Measurements from ENCODE around the gene HAUS7.

The HAUS7 gene

GRCh38 chrX:153411988-153412574 is 58.3 kb downstream of the HAUS7 start:
- no peak for DNase-seq
- no peaks in the 10 kb centered on the region for H3K9me3 ChIP-seq (ENCODE audit: control extremely low read depth in 1 of 5, control insufficient read depth in 4 of 5, insufficient read depth in 2 of 5, low read depth in 1 of 5, low read length in 4 of 5)
- H3K36me3 ChIP-seq (ENCODE audit: control insufficient read depth in 4 of 4, insufficient read depth in 4 of 4, low read length in 3 of 4) = no peaks in the 10 kb centered on the region
- H3K4me1 ChIP-seq (ENCODE audit: control extremely low read depth in 1 of 4, control insufficient read depth in 4 of 4, insufficient read depth in 4 of 4, low read length in 3 of 4) = peaks cover 2 to 19% (median 9%) of the 10 kb centered on the region in 4 experiments
- H3K4me3 ChIP-seq (ENCODE audit: control insufficient read depth in 1 of 7, extremely low read depth in 1 of 7, insufficient read depth in 4 of 7, low read depth in 2 of 7, low read length in 6 of 7) = peak overlapping the region; percentile 21 to 70 (median 51)
- CTCF ChIA-PET = interaction anchor here (0.7 kb wide), 1 partner anchor 454 kb away, joined by 3 read pairs; no protein-coding TSS in a partner anchor
- WGBS (ENCODE audit: insufficient coverage) = 57% methylated on average over 12 of the region's 17 CpGs
- H3K27ac ChIP-seq (ENCODE audit: insufficient read depth in 1 of 2, low read depth in 1 of 2, low read length in 2 of 2, poor library complexity in 1 of 2, severe bottlenecking in 2 of 2) = no peak overlapping the region
- H3K27me3 ChIP-seq (replicated peaks in 2 of 5; ENCODE audit: control insufficient read depth in 4 of 5, insufficient read depth in 5 of 5, low read length in 4 of 5) = peaks cover 0 to 9% (median 0%) of the 10 kb centered on the region in 5 experiments
- POLR2A ChIA-PET = no interaction called here

GRCh38 chrX:153411255-153411987 is 59.0 kb downstream of the HAUS7 start, which contains the start of gene ZFP92:
Gene ZFP92 (plus strand): TSS chrX:153411472. CDS start chrX:153418323, 6,851 bp downstream.
- no peaks in the 10 kb centered on the region for H3K36me3 ChIP-seq (ENCODE audit: control insufficient read depth in 4 of 4, insufficient read depth in 4 of 4, low read length in 3 of 4)
- H3K9me3 ChIP-seq (ENCODE audit: control extremely low read depth in 1 of 5, control insufficient read depth in 4 of 5, insufficient read depth in 2 of 5, low read depth in 1 of 5, low read length in 4 of 5) = no peaks in the 10 kb centered on the region
- peaks cover 0 to 9% (median 0%) of the 10 kb centered on the region in 5 experiments for H3K27me3 ChIP-seq (replicated peaks in 2 of 5; ENCODE audit: control insufficient read depth in 4 of 5, insufficient read depth in 5 of 5, low read length in 4 of 5)
- WGBS (ENCODE audit: insufficient coverage) = 33% methylated on average over 47 of the region's 75 CpGs
- ChIA-PET POLR2A (no interaction called here), CTCF (interaction anchor here (0.7 kb wide), 1 partner anchor 453 kb away, joined by 3 read pairs; no protein-coding TSS in a partner anchor)
- peaks cover 2 to 19% (median 9%) of the 10 kb centered on the region in 4 experiments for H3K4me1 ChIP-seq (ENCODE audit: control extremely low read depth in 1 of 4, control insufficient read depth in 4 of 4, insufficient read depth in 4 of 4, low read length in 3 of 4)
- peak; percentile 11 to 56 (median 56) for DNase-seq
- peak within 1 kb of the TSS; percentile 26 to 70 (median 51) for H3K4me3 ChIP-seq (ENCODE audit: control insufficient read depth in 1 of 7, extremely low read depth in 1 of 7, insufficient read depth in 4 of 7, low read depth in 2 of 7, low read length in 6 of 7)
- no peak within 1 kb of the TSS for H3K27ac ChIP-seq (ENCODE audit: insufficient read depth in 1 of 2, low read depth in 1 of 2, low read length in 2 of 2, poor library complexity in 1 of 2, severe bottlenecking in 2 of 2)

DNA sequence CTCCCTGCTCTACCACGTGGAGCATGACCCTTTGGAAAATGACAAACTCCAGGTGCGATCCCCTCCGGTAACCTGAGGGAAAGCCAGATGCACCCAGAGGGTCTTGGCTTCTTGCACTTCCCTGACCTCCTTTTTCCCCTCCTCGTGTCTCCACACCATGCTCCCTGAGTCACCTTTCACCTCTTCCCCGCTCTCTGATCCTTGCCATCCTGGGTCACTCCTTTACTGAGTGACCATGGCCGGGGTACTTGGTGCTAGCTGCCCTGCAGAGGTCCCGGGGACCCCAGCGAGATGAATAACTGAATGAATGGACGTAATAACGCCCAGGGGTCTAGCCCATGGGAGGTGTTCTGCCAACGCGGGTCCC is 59.5 kb downstream of the HAUS7 start:
- H3K27me3 ChIP-seq (replicated peaks in 2 of 5; ENCODE audit: control insufficient read depth in 4 of 5, insufficient read depth in 5 of 5, low read length in 4 of 5) = peaks cover 0 to 9% (median 0%) of the 10 kb centered on the region in 5 experiments
- WGBS (ENCODE audit: insufficient coverage) = 76% methylated on average over 12 of the region's 12 CpGs
- no peaks in the 10 kb centered on the region for H3K36me3 ChIP-seq (ENCODE audit: control insufficient read depth in 4 of 4, insufficient read depth in 4 of 4, low read length in 3 of 4)
- ChIA-PET POLR2A (no interaction called here), CTCF (no interaction called here)
- H3K4me3 ChIP-seq (ENCODE audit: control insufficient read depth in 1 of 7, extremely low read depth in 1 of 7, insufficient read depth in 4 of 7, low read depth in 2 of 7, low read length in 6 of 7) = peak overlapping the region in 3 of 7 experiments; percentile 51 to 70 (median 61)
- no peaks in the 10 kb centered on the region for H3K9me3 ChIP-seq (ENCODE audit: control extremely low read depth in 1 of 5, control insufficient read depth in 4 of 5, insufficient read depth in 2 of 5, low read depth in 1 of 5, low read length in 4 of 5)
- no peak for DNase-seq
- no peak overlapping the region for H3K27ac ChIP-seq (ENCODE audit: insufficient read depth in 1 of 2, low read depth in 1 of 2, low read length in 2 of 2, poor library complexity in 1 of 2, severe bottlenecking in 2 of 2)
- peaks cover 2 to 19% (median 9%) of the 10 kb centered on the region in 4 experiments for H3K4me1 ChIP-seq (ENCODE audit: control extremely low read depth in 1 of 4, control insufficient read depth in 4 of 4, insufficient read depth in 4 of 4, low read length in 3 of 4)

GRCh38 chrX:153410373-153410772 is 60.0 kb downstream of the HAUS7 start:
- Histone ChIP-seq H3K36me3 (ENCODE audit: control insufficient read depth in 4 of 4, insufficient read depth in 4 of 4, low read length in 3 of 4) (no peaks in the 10 kb centered on the region), H3K9me3 (ENCODE audit: control extremely low read depth in 1 of 5, control insufficient read depth in 4 of 5, insufficient read depth in 2 of 5, low read depth in 1 of 5, low read length in 4 of 5) (no peaks in the 10 kb centered on the region), H3K4me1 (ENCODE audit: control extremely low read depth in 1 of 4, control insufficient read depth in 4 of 4, insufficient read depth in 4 of 4, low read length in 3 of 4) (peaks cover 2 to 22% (median 11%) of the 10 kb centered on the region in 4 experiments), H3K27ac (ENCODE audit: insufficient read depth in 1 of 2, low read depth in 1 of 2, low read length in 2 of 2, poor library complexity in 1 of 2, severe bottlenecking in 2 of 2) (no peak overlapping the region), H3K27me3 (replicated peaks in 2 of 5; ENCODE audit: control insufficient read depth in 4 of 5, insufficient read depth in 5 of 5, low read length in 4 of 5) (peaks cover 0 to 9% (median 0%) of the 10 kb centered on the region in 5 experiments), H3K4me3 (ENCODE audit: control insufficient read depth in 1 of 7, extremely low read depth in 1 of 7, insufficient read depth in 4 of 7, low read depth in 2 of 7, low read length in 6 of 7) (no peak overlapping the region)
- WGBS (ENCODE audit: insufficient coverage) = 93% methylated on average over 13 of the region's 15 CpGs
- no peak for DNase-seq
- ChIA-PET POLR2A (no interaction called here), CTCF (no interaction called here)

DNA sequence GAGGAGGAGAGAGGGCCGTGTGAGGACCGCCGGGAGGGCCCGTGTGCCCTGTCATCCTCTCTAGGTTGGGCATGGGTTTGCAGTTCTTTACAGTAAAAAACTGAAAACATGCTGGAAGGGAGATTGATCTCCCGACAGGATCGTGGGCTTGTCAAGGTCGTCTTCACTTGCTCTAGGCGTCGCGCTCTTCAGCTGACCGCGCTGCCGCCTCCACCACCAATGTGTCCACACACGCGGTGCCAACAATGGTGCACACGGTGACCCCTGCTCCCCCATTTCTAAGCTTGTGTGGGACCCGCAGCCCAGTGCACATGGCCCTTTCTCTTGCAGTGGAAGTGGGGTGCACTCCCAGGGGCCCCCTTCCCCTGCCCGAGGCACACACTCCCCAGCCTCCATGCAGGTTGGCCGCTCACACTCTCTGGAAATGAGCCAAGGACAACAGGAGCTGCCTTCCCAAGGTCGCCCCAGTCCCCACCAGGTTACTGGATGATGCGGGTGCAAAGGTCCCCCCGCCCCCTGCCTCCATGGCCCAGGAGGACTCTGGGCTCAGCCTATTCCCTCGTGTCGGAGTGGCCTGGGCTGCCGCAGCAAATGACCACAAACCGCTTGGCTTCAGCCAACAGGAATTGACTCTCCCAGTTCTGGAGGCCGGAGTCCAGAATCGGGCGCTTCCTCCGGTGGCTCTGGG is 60.8 kb downstream of the HAUS7 start:
- POLR2A ChIA-PET = no interaction called here
- WGBS (ENCODE audit: insufficient coverage) = 99% methylated on average over 19 of the region's 30 CpGs
- H3K27ac ChIP-seq (ENCODE audit: insufficient read depth in 1 of 2, low read depth in 1 of 2, low read length in 2 of 2, poor library complexity in 1 of 2, severe bottlenecking in 2 of 2) = no peak overlapping the region
- H3K4me1 ChIP-seq (ENCODE audit: control extremely low read depth in 1 of 4, control insufficient read depth in 4 of 4, insufficient read depth in 4 of 4, low read length in 3 of 4) = peaks cover 2 to 22% (median 13%) of the 10 kb centered on the region in 4 experiments
- CTCF ChIA-PET = no interaction called here
- DNase-seq = no peak
- H3K36me3 ChIP-seq (ENCODE audit: control insufficient read depth in 4 of 4, insufficient read depth in 4 of 4, low read length in 3 of 4) = no peaks in the 10 kb centered on the region
- no peaks in the 10 kb centered on the region for H3K9me3 ChIP-seq (ENCODE audit: control extremely low read depth in 1 of 5, control insufficient read depth in 4 of 5, insufficient read depth in 2 of 5, low read depth in 1 of 5, low read length in 4 of 5)
- no peak overlapping the region for H3K4me3 ChIP-seq (ENCODE audit: control insufficient read depth in 1 of 7, extremely low read depth in 1 of 7, insufficient read depth in 4 of 7, low read depth in 2 of 7, low read length in 6 of 7)
- peaks cover 0 to 9% (median 0%) of the 10 kb centered on the region in 5 experiments for H3K27me3 ChIP-seq (replicated peaks in 2 of 5; ENCODE audit: control insufficient read depth in 4 of 5, insufficient read depth in 5 of 5, low read length in 4 of 5)

DNA sequence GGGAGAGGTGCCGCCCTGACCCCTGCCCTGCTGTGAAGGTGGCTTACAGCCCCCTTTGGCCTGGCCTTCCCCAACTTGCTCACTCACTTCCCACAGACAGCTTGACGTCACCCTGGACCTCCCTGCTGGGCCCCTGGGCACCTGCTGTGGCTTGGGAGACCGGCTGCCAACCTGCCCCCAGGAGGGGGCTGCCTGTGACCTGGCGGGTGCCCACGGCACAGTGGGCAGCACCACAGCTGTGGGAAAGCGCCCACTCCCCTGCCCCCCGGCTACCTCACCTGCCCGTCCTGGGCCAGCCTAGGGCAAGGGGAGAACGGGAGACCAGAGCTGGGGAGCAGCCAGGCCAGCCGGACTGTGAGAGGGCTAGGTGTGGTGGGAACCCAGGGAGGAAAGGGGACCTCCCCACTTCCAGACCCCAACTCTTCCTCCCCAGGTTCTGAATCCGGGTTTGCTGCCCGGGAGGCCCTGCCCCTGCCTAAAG is 61.5 kb downstream of the HAUS7 start:
- no peak for DNase-seq
- Histone ChIP-seq H3K27me3 (replicated peaks in 2 of 5; ENCODE audit: control insufficient read depth in 4 of 5, insufficient read depth in 5 of 5, low read length in 4 of 5) (peaks cover 0 to 9% (median 0%) of the 10 kb centered on the region in 5 experiments), H3K4me3 (ENCODE audit: control insufficient read depth in 1 of 7, extremely low read depth in 1 of 7, insufficient read depth in 4 of 7, low read depth in 2 of 7, low read length in 6 of 7) (no peak overlapping the region), H3K4me1 (ENCODE audit: control extremely low read depth in 1 of 4, control insufficient read depth in 4 of 4, insufficient read depth in 4 of 4, low read length in 3 of 4) (peaks cover 2 to 22% (median 13%) of the 10 kb centered on the region in 4 experiments), H3K9me3 (ENCODE audit: control extremely low read depth in 1 of 5, control insufficient read depth in 4 of 5, insufficient read depth in 2 of 5, low read depth in 1 of 5, low read length in 4 of 5) (no peaks in the 10 kb centered on the region), H3K36me3 (ENCODE audit: control insufficient read depth in 4 of 4, insufficient read depth in 4 of 4, low read length in 3 of 4) (no peaks in the 10 kb centered on the region), H3K27ac (ENCODE audit: insufficient read depth in 1 of 2, low read depth in 1 of 2, low read length in 2 of 2, poor library complexity in 1 of 2, severe bottlenecking in 2 of 2) (no peak overlapping the region)
- ChIA-PET POLR2A (no interaction called here), CTCF (no interaction called here)
- 75% methylated on average over 2 of the region's 12 CpGs for WGBS (ENCODE audit: insufficient coverage)
